ENCODE measurements around the gene C2CD2L.
"Not testable (repeated sequence)": the region's sequence is repeated elsewhere in the genome, so short reads cannot be mapped to it uniquely, and the experiment has no call there.

The C2CD2L gene

DNA sequence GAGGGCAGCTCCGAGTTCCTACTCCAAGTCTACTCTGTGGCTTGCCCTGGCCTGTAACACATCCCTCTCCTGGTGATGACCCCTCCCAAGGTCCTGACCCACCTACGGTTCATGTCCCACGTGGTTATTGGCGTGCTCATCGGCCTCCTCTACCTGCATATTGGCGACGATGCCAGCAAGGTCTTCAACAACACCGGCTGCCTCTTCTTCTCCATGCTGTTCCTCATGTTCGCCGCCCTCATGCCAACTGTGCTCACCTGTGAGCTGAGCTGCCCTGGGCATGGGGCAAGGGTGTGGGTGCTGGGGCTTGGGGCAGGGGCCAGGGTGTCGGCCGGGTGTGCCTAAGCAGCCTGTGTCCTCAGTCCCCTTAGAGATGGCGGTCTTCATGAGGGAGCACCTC lies 51.3 kb downstream of the C2CD2L start:
- no peak overlapping the region for H3K9ac ChIP-seq (ENCODE audit: low read depth, low read length)
- no peak overlapping the region for H3K27ac ChIP-seq (ENCODE audit: low read length)
- peaks cover 4% of the 10 kb centered on the region; the same call in 1 of the 2 replicates for H3K27me3 ChIP-seq (ENCODE audit: insufficient read depth, low read length)
- H3K9me3 ChIP-seq (ENCODE audit: insufficient read depth, low read depth, low read length): no peaks in the 10 kb centered on the region
- H3K4me1 ChIP-seq (ENCODE audit: insufficient read depth, low read length): no peaks in the 10 kb centered on the region
- no peak overlapping the region for H3K4me3 ChIP-seq (ENCODE audit: low read length)
- H3K36me3 ChIP-seq (ENCODE audit: insufficient read depth, low read depth, low read length): no peaks in the 10 kb centered on the region

DNA sequence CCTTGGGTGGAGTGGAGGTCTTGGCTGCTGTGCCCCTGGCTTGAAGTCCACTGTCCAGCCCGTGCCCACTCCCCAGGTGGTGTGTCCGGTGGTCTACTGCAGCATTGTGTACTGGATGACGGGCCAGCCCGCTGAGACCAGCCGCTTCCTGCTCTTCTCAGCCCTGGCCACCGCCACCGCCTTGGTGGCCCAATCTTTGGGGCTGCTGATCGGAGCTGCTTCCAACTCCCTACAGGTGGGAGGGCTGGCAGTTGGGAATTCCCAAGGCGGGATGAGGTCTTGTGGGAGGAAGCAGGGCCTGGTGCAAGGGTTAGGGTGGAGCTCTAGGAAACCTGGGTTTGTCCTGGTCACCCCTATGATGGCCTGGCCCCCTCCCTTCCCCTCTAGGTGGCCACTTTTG lies 53.0 kb downstream of the C2CD2L start:
- no peaks in the 10 kb centered on the region for H3K9me3 ChIP-seq (ENCODE audit: insufficient read depth, low read depth, low read length)
- H3K9ac ChIP-seq (ENCODE audit: low read depth, low read length): no peak overlapping the region
- no peaks in the 10 kb centered on the region for H3K4me1 ChIP-seq (ENCODE audit: insufficient read depth, low read length)
- H3K27ac ChIP-seq (ENCODE audit: low read length): no peak overlapping the region
- no peak overlapping the region for H3K4me3 ChIP-seq (ENCODE audit: low read length)
- H3K36me3 ChIP-seq (ENCODE audit: insufficient read depth, low read depth, low read length): no peaks in the 10 kb centered on the region
- H3K27me3 ChIP-seq (ENCODE audit: insufficient read depth, low read length): no peaks in the 10 kb centered on the region

DNA sequence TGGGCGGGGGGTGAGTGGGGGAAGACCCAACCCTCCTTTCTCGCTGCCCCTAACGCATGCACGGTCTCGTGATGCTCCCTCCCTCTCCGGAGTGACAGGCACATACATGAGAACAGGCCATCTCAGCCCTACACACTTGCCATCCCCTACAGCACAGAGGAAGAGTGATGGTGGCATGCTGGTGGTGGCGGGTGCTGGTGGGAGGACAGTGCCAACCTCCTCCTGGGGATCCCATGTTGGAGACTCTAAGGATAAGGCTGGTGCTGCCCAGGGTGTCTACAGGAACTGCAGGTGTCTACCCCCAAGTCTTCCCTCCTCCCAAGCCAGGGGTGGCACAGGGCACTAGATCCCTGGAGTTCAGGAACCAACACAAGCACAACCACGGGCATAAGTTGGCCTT lies 54.7 kb downstream of the C2CD2L start:
- Histone ChIP-seq H3K4me1 (ENCODE audit: insufficient read depth, low read length) (peaks cover 4% of the 10 kb centered on the region; the same call in 1 of the 2 replicates), H3K36me3 (ENCODE audit: insufficient read depth, low read depth, low read length) (no peaks in the 10 kb centered on the region), H3K27me3 (ENCODE audit: insufficient read depth, low read length) (no peaks in the 10 kb centered on the region), H3K4me3 (ENCODE audit: low read length) (no peak overlapping the region), H3K9ac (ENCODE audit: low read depth, low read length) (no peak overlapping the region), H3K9me3 (ENCODE audit: insufficient read depth, low read depth, low read length) (no peaks in the 10 kb centered on the region), H3K27ac (ENCODE audit: low read length) (no peak overlapping the region)

DNA sequence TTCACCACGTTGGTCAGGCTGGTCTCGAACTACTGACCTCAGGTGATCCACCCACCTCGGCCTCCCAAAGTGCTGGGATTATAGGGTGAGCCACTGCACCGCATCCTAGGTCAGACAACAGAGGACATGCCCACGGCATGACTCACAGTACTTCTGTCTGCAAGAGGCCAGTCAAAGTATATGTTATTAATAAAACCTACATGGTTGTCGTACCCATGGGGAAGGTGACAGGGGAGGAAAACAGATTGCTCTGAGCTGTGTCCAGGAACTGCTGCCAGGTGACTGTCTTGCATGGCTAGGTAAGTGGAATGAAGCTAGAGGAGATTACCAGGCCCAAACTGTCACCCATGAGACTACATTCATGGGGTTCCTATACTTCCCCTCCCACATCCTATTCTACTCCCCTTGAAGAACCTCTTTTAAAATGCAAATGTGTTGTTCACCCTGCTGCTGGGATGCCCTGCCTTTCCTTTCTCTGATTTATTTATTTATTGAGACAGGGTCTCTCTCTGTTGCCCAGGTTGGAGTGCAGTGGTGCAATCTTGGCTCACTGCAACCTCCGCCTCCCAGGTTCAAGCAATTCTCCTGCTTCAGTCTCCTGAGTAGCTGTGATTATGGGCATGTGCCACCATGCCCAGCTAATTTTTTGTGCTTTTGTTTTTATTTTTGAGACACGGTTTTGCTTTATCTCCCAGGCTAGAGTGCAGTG lies 59.4 kb downstream of the C2CD2L start:
- Histone ChIP-seq H3K4me3 (ENCODE audit: low read length) (no peak overlapping the region), H3K9me3 (ENCODE audit: insufficient read depth, low read depth, low read length) (no peaks in the 10 kb centered on the region), H3K4me1 (ENCODE audit: insufficient read depth, low read length) (peaks cover 8% of the 10 kb centered on the region), H3K27ac (ENCODE audit: low read length) (no peak overlapping the region), H3K36me3 (ENCODE audit: insufficient read depth, low read depth, low read length) (no peaks in the 10 kb centered on the region), H3K9ac (ENCODE audit: low read depth, low read length) (no peak overlapping the region), H3K27me3 (ENCODE audit: insufficient read depth, low read length) (no peaks in the 10 kb centered on the region)

DNA sequence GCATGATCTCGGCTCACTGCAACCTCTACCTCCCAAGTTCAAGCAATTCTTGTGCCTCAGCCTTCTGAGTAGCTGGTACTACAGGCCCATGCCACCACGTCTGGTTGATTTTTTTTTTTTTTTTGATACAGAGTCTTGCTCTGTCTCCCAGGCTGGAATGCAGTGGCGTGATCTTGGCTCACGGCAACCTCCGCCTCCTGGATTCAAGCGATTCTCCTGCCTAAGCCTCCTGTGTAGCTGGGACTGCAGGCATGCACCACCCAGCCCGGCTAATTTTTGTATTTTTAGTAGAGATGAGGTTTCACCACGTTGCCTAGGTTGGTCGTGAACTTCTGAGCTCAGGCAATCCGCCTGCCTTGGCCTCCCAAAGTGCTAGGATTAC lies 59.9 kb downstream of the C2CD2L start:
- not testable (repeated sequence) for H3K36me3 ChIP-seq (ENCODE audit: insufficient read depth, low read depth, low read length); H3K4me3 ChIP-seq (ENCODE audit: low read length); H3K27ac ChIP-seq (ENCODE audit: low read length); H3K4me1 ChIP-seq (ENCODE audit: insufficient read depth, low read length); H3K27me3 ChIP-seq (ENCODE audit: insufficient read depth, low read length); H3K9me3 ChIP-seq (ENCODE audit: insufficient read depth, low read depth, low read length); H3K9ac ChIP-seq (ENCODE audit: low read depth, low read length)

DNA sequence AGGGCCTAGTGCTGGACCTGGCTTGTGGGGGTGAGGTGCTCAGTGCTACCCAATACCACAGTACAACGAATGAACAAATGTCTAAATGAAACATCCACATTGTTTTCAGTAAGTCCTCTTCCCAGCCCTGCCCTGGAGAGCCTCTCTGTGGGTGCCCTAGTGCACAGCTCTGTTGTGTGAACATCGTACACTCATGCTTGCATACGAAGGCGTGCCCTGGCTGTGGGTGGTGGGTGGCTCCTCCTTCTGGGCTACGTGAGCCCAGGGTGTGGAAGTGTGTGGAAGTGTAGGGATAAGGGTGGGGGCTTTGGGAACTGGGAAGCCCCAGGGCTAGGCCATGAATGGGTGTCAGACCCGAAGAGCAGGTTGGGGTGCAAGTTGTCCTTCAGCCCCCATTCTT lies 60.8 kb downstream of the C2CD2L start:
- Histone ChIP-seq H3K9me3 (ENCODE audit: insufficient read depth, low read depth, low read length) (no peaks in the 10 kb centered on the region), H3K36me3 (ENCODE audit: insufficient read depth, low read depth, low read length) (no peaks in the 10 kb centered on the region), H3K9ac (ENCODE audit: low read depth, low read length) (no peak overlapping the region), H3K27me3 (ENCODE audit: insufficient read depth, low read length) (no peaks in the 10 kb centered on the region), H3K4me1 (ENCODE audit: insufficient read depth, low read length) (peaks cover 8% of the 10 kb centered on the region), H3K4me3 (ENCODE audit: low read length) (no peak overlapping the region; the same call in 1 of the 2 replicates), H3K27ac (ENCODE audit: low read length) (no peak overlapping the region)
